Gastroesophageal sphincter (tissue), 3 donors: ENCODE results near the gene MUCL1.

Experiments used
- EP300 ChIP-seq: sonication (generic); formaldehyde crosslinking; IDR thresholded peaks from one replicate; pipeline ENCODE4 v1.6.1; 2017; ENCODE audit warnings: antibody characterized with exemption, mild to moderate bottlenecking
- POLR2A ChIP-seq, 2 donors: fragments of 450-650 bp; IDR thresholded peaks; one replicate each; pipeline ENCODE4 v1.6.1; 2017; ENCODE audit warnings: antibody characterized with exemption in 2 of 2, mild to moderate bottlenecking in 2 of 2, moderate library complexity in 1 of 2
- POLR2AphosphoS5 ChIP-seq: sonication (generic); formaldehyde crosslinking; IDR thresholded peaks from one replicate; pipeline ENCODE4 v1.6.1; 2017; ENCODE audit warnings: antibody characterized with exemption
- TF ChIP-seq, protein P1 (sequence below), 4 experiments: fragments of 200-600 bp in 2 of 4; fragments of 450-650 bp in 2 of 4; sonication (generic) in 1 of 4; IDR thresholded peaks; one replicate each; pipeline ENCODE4 v1.5.1; 2017 to 2019; ENCODE audit warnings: antibody characterized with exemption in 4 of 4, mild to moderate bottlenecking in 2 of 4, moderate library complexity in 2 of 4

GRCh38 chr12:54879150-54879549 is 24.8 kb downstream of the MUCL1 start:
- TF ChIP-seq, protein P1, sequence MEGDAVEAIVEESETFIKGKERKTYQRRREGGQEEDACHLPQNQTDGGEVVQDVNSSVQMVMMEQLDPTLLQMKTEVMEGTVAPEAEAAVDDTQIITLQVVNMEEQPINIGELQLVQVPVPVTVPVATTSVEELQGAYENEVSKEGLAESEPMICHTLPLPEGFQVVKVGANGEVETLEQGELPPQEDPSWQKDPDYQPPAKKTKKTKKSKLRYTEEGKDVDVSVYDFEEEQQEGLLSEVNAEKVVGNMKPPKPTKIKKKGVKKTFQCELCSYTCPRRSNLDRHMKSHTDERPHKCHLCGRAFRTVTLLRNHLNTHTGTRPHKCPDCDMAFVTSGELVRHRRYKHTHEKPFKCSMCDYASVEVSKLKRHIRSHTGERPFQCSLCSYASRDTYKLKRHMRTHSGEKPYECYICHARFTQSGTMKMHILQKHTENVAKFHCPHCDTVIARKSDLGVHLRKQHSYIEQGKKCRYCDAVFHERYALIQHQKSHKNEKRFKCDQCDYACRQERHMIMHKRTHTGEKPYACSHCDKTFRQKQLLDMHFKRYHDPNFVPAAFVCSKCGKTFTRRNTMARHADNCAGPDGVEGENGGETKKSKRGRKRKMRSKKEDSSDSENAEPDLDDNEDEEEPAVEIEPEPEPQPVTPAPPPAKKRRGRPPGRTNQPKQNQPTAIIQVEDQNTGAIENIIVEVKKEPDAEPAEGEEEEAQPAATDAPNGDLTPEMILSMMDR (IDR thresholded peaks at IDR 0.05) = no peak
- TF ChIP-seq POLR2A (IDR thresholded peaks at IDR 0.05) = no peak
- TF ChIP-seq POLR2AphosphoS5 = no peak
- no peak for TF ChIP-seq EP300
